MV-4-11 (cell line): ENCODE data around the gene PDZRN3.

Source experiments
- DNase-seq: peaks from one replicate; lab custom pipeline; 2025; lab: John Stamatoyannopoulos, UW

Gene PDZRN3

DNA sequence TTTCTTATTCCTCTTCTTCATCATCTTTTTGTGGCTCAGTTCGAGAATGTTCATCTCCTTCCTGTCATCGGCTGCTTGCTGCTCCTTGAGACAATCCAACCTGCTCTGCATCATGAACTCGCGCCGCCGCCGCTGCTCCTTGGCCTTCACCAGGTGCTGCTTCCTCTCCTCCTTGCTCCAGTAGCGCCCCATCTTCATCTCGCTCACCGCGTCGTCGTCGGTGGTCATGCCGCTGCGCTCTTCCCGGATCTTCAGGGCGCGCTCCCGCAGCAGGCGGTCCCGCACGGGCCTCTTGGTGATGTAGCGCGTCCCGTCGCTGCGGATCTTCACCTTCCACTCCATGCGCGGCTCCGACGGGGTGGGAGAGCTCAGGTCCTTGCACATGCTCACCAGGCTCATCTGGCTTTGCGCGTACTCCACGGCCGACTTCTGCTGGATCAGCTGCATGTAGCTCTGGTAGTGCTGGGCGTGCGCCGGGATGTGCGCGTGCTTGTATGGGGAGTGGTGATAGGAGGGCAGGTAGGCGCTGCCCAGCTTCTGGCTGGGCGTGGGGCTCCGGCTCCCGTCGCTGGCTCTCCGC lies 241.2 kb downstream of the PDZRN3 start:
- DNase-seq: no peak

- DNase-seq: no peak
Observed at GRCh38 chr3:73381551-73381950, 243.2 kb downstream of the PDZRN3 start.

GRCh38 chr3:73380735-73381532 lies 243.8 kb downstream of the PDZRN3 start:
- no peak for DNase-seq

GRCh38 chr3:73379465-73379864 lies 245.3 kb downstream of the PDZRN3 start:
- DNase-seq: no peak

GRCh38 chr3:73378207-73378606 lies 246.5 kb downstream of the PDZRN3 start:
- DNase-seq: no peak

DNA sequence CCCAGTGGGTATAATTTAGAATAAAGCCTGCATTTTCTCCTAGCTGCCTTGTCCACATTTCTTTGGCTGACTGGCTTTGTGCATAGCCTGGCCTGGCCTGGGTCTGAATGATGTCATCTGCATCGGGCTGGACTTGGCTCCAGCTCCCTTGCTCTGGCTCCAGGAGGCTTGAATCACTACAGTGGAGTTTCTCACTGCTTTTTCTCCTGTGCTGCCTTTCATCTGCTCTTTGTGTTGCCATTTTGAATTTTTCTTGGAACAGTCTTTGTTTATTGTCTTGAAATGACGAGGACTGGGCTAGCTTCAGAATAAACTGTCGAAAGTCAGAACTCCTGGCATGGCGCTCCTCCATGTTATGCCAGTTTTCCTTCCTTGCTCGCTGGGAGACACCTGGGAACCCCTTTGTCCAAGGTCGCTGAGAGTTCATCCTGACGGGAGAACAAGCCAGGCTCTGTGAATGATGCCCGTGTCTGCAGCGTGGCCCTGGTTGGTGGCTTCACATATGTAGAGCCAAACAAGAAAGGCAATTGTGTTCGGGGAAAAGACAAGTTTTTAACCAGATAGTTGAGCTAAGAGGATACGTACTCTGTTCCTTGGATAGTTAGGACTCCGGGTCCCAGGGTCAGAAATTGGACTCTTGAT lies 258.9 kb downstream of the PDZRN3 start:
- no peak for DNase-seq

GRCh38 chr3:73364517-73364916 lies 260.2 kb downstream of the PDZRN3 start:
- no peak for DNase-seq

- DNase-seq: no peak
Observed at GRCh38 chr3:73363093-73363492, 261.6 kb downstream of the PDZRN3 start.

DNA sequence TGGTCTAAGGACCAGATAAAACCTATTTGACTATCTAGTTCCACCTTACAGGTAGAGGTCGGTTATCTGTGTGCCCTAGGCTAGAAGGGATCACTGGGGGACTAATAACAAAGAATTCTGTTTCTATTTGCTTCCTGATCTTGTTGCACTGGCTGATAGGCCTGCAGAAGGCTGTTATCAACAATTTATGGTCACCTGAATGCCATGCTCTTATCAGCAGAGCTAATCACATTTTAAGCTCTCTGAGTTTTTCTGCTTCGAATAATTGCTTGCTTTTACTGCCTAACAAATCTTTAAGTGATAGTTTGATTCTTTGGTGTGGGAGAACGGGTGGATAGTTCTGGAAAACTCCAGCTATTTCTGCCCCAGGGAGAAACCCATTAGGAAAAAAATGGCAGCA lies 263.1 kb downstream of the PDZRN3 start:
- DNase-seq: no peak

GRCh38 chr3:73353649-73354217 lies 271.0 kb downstream of the PDZRN3 start:
- DNase-seq: no peak

- no peak for DNase-seq
Observed at GRCh38 chr3:73352841-73353645, 271.7 kb downstream of the PDZRN3 start.

DNA sequence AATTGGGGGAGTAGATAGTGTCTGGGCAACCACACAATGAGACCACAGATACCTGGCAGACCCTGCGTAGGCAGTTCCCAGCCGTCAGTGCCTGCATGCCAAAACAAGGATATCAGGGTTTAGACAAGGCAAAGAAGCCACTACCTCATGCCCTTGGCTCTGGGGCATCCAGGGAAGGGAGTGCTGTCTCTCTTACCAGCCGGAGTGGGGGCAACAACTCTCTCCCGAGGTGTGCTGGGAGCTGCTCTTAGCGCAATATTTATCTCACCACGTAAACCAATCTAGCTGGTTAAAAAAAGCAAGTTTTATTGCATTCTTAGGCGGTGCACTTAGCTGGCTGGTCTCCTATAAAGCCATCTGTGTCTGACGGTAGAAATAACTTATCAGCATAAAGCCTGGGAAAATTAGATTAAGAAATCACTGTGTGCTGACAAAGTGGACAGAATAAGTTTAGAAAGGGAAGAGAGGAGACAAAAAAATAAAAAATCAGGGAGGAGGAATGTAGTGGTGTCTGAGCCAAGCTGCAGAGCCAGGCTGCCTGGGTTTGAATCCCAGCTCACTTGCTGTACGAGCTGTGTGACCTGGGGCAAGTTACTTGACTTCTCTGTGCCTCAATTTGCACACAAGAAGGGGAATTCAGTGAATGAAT lies 273.2 kb downstream of the PDZRN3 start:
- no peak for DNase-seq

GRCh38 chr3:73350996-73351395 lies 273.7 kb downstream of the PDZRN3 start:
- DNase-seq: no peak

GRCh38 chr3:73349657-73350056 lies 275.1 kb downstream of the PDZRN3 start:
- DNase-seq: no peak

GRCh38 chr3:73342077-73342476 lies 282.7 kb downstream of the PDZRN3 start:
- DNase-seq: no peak

GRCh38 chr3:73341272-73341935 lies 283.3 kb downstream of the PDZRN3 start:
- no peak for DNase-seq

GRCh38 chr3:73332558-73332957 lies 292.2 kb downstream of the PDZRN3 start:
- peak; percentile 89 for DNase-seq
